Fibroblast of skin of left quadriceps (primary cell): ENCODE results near the gene OTOG.

Experiments
- DNase-seq, 2 experiments: peaks; one replicate each; pipeline ENCODE4 v3.0.0-alpha.2; 2013; ENCODE audit warnings: low read depth in 2 of 2

Gene OTOG

DNA sequence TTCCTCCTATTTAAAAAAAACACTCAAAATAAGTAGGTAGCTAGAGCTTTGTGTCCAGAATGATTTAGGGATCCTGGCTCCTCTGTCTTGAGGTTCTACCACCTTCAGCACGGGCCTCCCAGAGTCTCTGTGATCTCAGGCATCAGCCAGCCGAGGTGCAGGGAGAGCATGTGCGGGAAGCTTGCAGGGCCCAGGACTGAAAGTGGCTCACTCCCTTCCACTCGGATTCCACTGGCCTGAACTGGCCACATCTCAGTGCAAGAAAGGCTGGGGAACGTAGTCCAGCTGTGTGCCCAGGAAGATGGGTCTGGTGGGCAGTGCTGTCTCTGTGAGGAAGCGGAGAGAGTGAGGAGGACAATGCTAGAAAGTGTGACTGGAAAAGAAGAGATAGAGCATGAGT, 104.0 kb downstream of the OTOG start:
- DNase-seq, result no peak

DNA sequence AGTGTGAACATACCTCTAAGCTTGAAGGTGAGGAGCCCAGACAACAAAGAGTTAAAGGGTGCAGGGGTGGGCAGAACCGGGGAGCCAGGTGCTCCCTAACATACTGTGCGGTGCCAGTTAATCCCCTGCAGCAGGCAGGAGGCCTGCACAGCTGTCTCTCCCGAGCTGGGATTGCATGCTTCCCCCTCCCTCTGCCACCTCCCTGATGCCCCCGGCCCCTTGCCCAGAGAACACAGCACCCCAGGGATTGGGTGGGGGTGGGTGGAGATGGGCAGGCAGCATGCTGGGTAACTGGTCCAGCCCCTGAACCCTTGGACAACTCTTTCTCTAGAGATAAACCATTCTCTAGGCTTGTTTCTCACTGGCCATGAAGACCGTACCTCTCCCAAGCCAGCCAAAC, 104.6 kb downstream of the OTOG start:
- no peak for DNase-seq

DNA sequence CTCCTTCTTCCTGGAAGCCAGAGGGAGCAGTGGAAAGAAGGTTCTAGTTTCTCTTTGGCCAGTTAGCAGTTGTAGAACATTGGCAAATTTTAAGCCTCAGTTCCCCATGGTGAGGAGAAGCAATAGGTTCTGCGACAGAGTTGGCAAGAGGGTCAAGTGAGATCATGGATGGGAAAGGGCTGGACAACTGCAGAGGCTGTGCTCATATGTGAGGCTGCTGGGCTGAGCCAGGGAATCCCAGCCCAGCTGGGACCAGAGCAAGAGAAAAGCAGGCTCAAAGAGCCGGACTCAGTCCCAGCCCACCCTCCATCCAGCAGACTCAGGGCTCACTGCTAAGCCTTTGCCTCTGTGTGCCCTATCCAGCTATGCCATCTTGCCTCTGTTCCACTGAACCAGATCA, 105.5 kb downstream of the OTOG start:
- no peak for DNase-seq

DNA sequence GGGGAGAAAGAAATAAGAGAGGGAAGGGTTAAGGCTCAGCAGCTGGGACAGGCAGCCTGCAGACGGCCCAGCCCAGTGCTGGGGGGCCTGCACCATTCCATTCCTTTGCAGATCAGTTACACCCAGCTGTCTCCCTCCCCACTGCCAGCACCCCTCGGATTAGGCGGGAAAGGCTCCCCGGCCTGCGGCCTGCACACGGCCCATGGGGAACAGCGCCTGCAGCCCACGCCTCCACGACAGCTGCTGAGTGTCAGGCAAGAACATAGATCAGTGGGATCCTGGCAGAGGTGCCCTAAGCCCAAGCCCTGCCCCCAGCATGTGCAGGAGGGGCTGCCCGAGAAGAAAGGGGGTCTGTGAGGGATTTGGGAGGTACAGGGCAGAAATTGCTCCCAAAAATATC, 106.6 kb downstream of the OTOG start:
- DNase-seq, result no peak

DNA sequence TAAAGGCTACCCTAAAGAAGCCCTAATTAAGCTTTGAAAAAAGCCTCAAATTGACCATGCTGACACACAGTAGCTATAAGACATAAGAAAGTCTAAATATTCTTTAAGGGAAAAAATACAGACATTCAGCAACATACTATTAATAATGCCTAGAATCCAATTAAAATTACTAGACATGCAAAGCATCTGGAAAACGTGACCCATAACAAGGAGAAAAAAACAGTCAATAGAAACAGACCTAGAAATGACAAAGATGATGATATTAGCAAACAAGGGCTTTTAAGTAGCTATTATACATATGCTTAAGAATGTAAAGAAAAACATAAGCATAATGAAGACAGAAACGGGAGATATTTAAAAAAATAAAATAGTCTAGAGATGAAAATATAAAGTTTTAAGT, 108.6 kb downstream of the OTOG start:
- DNase-seq, result no peak

DNA sequence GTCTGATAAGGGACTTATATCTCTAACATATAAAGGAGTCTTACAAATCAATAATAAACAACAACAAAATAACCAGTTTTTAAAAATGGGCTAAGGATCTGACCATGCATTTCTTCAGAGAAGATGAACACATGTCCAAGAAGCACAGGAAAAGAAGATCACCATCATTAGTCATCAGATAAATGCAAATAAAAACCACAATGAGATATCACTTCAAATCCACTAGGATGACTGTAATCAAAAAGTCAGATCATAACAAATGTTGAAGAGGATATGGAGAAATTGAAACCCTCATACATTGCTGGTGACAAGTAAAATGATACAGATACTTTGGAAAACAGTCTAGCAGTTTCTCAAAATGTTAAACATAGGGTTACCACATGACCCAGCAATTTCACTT, 111.2 kb downstream of the OTOG start:
- no peak for DNase-seq

DNA sequence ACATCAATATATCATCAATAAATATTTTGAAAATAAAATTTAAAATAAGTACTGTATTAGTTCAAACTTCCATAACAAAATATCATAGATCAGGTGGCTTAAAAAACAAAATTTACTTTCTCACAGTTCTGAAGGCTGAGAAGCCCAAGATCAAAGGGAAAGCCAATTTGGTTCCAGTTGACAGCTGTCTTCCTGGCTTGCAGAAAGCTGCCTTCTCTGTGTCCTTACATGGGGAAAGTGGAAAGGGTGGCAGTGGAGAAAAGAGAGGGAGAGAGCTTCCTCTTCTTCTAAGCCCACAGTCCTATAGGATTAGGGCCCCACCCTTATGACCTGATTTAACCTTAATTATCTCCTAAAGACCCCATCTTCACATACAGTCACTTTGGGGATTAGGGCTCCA, 121.1 kb downstream of the OTOG start:
- no peak for DNase-seq

DNA sequence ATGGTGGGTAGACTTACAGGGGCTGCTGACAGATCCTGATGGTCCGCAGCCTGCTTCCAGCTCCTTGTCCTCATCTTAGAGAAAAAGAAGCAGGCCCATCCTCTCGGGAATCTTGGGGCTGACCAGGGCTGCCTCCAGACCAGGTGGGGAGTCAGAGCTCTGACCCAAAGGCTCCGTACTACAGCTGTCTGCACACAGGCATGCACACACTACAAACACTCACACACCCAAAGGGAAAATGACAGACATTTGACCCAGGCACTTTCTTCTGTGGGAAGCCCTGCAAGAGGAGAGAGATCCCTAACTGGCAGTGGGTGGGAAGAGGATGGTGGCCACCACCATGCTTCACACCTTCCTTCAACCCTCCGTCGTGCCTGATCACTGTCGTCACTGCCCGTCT, 125.4 kb downstream of the OTOG start:
- DNase-seq, result no peak

DNA sequence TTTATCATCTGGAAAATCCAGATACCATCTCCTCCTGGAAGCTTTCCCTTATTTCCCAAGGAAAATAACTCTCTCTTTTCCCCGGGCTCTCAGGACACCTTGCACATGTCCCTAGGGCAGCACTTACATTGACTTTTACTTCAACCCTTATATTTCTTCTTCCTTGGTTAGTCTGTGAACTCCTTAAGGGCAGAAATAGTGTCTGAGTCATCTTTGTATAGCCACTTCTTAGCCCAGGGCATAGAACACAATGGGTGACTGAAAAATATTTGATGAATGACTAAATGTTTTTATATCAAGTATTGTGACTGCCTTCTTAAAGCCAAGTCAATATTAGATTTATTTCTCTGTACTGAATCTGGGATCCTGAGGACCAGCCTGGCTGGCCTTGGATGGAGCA, 126.9 kb downstream of the OTOG start:
- DNase-seq, result no peak

DNA sequence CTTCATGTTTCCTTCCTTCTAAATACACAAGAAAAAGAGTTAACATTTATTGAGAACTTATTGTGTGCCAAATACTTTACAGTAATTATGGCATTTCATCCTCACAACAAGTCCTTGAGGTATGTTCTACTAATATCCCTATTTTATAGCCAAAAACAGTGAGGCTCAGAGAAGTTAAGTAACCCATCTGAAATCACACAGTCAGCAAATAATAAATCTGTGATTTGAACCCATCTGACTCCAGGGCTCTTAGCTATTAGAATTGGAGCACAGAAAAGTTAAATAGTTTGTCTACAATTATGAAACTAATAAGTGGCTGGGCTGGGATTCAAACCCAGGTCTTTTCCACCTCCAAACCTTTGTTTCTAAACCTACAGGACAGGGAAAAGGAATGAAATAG, 135.8 kb downstream of the OTOG start:
- no peak for DNase-seq

DNA sequence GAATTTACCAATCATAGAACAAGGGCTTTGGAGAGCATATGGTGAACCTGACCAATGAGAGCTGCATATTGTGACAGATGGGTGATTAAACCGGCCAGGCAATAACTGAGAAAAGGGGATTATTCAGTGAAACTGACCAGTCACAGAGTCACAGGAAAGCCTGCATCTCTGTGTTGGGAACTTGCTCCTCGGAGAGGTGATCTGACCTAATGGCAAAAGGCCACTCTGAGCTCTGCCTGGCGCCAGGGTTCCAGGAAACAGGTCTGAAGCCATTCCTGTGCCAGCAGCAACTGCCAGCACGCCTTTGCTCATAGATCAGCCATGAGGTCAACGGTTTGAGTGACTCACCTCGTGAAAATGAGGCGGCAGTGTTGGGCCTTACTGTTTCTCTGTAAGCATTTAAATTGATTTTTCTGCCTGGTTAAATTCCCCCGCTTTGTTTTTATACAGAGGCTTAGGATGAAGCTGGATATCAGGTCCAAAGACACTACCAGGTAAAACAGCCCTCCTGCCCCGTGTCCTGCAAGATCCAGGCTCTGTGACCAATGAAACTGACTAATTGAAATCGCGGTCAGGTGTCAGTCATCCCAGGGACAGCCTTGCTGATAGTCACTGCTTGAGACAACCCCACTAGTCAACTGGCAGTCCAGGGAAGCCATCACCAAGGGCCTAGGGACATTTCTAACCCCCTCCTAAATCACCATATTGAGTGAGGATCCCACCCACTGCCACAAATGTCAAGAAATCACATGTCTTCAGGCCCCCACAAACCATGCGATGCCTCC, 136.5 kb downstream of the OTOG start:
- DNase-seq, result no peak

DNA sequence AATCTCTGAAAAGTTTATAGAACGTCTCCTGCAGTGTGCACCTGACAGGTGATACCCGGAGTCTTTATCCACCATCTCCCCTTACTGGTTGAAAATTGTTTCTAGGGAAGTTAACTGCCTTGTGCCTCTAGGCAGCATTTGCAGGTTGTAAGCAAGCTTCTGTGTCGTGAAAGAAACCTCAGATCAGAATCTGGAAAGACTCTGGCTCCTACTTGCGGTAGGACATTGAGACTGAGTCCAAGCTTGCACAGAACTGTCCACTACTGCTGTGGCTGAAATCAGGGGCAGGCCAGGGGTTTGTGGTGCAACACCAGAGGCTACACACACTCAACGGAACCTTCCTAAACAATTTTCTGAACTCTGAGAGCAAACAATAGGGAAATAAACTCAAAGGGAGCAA, 137.5 kb downstream of the OTOG start:
- DNase-seq, result no peak

DNA sequence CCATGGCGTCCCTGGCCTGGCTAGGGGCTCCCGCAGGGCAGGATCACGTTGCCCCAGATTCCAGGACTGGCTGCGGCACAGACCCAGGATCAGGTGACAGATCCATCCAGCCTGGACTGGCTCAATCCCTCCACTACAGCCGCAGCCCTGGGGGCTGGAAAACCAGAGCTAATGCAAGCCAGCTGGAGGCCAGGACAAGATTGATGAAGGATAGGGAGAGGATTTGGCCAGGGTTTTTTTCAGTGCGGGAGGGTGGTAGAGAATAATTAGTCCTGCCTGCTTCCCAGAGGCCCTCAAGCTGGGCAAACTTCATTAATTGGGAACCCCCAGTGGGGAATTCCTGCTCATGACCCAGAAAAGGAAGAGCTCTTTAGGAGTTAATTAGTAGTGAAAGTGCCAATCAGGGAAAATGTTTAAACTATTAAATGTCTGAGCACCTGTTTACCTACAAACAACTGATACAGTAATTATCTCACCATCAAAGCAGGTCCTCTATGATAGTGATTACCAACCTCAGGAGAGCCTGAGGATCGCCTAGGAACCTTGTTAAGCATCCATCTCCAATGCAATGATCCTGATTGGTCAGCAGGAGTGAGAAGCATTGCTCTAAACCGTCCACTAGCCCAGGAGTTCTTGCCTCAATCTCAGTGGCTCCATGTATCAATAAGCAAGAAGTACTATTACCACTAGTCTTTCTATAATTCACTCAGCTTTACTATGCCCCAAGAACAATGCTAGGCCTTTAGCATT, 139.3 kb downstream of the OTOG start:
- DNase-seq, result no peak

DNA sequence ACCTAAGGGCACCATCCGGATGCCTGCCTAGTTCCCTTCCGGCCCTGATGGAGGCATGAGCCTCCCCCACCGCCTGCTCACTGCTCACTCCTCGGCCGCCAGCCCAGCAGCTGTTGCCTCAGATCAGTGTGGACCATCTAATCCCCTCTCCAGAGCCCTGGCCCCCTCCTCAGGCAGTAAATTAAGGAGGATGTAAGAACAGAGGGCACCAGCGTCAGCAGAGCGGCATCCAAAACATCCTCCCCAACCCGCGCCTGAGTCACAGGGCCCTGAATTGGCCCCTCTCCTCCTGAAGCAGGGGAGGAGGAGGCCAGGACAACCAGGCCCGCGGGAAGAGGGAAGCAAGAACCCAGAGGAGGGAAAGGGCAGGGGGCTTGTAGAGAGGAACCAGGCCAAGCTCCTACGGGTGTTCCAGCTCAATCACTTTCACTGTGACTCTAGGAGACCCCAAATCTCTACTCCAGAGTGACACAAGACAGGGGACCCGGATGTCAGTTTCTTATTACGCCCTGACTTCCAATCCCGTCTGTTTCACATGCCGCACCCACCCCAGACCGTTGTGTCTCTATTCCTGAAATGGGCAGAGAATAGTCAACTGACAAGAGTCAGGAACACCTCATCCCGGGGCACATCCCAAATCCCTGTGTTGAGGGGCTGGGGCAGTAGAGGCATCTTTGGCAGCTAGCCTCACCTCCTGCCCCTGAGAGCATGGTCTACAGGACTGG, 141.0 kb downstream of the OTOG start:
- no peak for DNase-seq

DNA sequence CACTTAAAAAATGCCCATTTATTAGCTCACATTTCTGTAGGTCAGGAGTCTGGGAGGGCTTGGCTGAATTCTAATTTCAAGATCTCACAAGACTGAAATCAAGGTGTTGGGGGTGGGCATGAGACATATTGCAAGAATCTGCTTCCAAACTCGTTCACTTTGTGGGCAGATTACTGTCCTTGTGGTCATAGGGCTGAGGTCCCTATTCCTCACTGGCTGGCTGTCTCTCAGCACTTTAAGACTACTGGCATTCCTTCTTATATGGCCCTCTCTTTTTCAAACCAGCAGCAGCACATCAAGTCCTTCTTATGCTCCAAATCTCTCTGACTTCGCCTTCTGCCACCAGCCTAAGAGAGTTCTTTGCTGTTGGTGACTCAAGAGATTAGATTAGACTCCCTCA, 144.5 kb downstream of the OTOG start:
- no peak for DNase-seq

DNA sequence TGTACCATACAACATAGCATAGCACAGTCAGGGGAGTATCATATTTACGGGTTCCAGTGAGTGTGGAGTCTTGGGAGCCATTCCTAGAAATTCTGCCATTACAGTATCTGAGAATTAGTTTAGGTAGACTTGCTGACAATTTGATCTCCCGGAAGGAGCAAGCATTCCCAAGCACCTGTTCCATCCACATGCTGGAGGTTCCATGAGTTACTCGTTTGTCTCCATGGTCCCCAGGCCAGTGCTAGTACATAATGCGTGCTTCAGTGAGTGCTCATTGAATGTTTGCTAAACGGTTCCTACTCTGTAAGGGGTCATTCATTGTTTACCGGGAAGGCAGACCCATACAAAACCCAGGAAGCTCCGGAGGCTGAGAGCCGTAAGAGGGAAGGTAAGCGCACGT, 144.9 kb downstream of the OTOG start:
- no peak for DNase-seq

DNA sequence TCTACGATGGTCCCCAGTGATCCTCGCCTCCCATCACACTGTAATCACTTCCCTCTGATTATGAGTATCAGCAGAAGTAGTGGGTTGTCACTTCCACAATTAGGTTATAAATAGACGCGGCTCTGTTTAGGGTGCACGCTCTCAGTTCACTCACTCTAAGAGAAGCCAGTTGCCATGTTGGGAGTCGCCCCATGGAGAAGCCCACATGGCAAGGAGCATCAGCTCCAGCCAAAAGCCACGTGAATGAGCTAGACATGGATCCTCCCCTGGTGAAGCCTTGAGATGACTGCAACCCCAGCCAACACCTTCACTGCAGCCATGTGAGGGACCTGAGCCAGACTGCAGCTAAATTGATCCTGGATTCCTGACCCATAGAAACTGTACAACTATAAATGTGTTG, 145.9 kb downstream of the OTOG start:
- DNase-seq, result no peak

DNA sequence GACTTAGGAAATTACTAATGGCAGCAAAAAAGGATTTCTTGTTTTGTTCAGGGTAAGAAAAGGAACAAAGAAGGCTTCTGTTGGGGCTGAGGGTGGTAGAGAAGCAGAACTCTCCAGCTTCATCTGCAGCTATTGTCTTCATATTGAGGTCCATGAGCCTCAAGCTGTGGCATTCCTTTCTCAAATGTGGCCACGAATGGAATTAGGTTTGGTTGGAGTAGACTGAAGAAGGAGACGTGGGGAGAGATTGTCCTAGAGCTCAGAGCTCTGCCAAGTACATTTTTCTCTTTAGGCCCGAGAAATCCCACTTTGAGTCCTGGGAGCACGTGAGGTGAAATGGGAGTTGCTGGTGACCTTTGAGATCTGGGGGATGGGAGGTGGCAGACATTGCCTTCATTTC, 146.5 kb downstream of the OTOG start:
- DNase-seq, result no peak

DNA sequence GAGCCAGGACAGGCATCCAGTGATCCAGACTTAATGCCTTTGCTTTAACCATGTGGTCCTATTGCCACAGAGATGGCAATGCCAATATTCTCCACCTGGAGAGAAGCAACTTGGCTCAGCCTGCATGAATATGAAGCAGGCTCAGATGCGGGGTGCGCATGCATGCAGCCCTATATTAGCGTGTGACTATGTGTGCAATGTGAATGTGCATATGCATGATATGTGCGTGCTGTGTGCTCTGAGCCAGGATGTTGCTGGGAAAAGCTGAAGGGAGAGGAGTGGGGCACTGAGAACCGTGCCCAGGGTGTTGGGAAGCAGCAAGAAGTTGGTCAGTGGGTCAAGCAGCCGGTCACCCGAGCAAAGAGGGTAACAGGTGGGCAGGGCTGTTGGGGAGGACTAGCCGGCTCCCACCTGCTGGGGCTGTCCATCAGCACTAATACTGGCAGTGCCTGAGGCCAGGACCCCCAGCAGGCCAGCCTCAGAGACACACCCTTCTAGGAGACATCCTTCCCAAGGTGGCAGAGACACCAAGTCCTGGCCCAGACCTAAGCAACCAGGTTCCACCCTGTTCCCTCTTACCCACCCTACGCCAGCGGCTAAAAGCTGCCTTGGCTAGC, 147.5 kb downstream of the OTOG start:
- no peak for DNase-seq

DNA sequence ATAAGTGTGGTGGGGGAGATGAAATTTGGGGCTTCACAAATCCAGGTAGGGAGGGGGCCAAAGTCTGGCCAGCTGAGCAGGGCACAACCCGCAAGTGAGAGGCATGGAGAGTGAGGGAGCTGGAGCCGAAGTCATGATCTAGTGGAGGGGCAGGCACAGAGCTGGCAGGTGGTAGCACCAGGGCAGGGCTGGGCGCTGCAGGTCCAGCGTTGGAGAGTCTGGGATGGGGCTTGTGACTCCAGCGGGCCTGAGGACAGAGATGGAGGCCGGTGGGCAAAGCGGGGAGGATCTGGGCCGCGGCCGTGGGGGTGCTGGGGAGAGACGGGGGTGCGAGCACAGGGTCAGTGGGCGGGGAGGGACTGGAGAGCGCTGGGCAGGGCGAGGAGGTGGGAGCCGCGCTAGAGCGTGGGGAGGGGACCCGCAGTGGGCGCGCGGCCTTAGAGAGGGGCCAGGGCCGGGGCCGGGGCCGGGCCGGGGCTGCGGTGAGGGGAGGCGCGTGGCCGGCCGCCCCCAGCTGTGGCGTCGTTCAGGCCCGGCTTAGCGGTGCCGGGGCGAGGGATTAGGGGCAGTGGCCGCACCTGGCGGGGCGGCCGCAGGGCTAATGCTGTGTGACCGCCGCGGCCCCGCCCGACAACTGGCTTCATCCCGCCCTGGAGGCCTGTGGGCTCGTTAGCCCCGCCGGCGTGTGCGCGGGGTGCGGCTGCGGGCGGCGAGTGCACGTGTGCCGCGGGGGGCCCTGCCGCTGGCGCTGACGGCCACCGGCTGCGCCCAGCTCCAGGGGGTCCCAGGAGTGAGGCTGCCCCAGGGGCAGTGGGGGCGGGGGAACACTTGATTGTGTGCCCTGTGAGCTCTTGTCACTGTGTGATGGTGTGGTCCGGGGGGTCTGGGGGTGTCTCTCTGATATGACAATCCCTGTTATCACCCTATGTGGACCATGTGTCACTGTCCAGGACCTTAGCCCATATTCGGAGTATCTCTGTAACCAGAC, 148.7 kb downstream of the OTOG start:
- no peak for DNase-seq

DNA sequence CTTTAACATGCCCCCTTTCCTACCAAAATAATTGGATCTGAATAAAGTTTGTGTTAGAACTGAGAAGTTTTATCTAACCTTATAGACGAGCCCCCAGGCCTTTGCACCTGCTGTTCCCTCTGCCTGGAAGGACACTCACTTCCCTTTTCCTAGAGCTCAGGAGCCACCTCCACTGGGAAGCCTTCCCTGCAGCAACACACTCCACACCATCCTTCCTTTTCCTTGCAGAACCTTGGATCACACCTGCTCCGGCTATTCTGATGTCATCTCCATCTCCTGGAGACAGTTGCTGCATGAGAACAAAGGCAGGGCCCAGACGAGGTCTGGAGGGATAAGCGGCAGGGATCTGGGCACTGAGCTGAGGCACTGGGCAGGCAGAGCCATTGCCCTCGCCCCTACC, 149.7 kb downstream of the OTOG start:
- no peak for DNase-seq
